ENCODE results near the gene HINFP. TPM values are rescaled to one million over a fixed set of nuclear protein-coding genes. Genes with fewer than 3 reads are reported as not detected.
A peak's percentile ranks its signal among the peaks of the same experiment; 100 is the strongest.

The HINFP gene
- total and polyA plus RNA-seq, 4 donors: 6.4 to 14.3 (median 8.3) TPM

DNA sequence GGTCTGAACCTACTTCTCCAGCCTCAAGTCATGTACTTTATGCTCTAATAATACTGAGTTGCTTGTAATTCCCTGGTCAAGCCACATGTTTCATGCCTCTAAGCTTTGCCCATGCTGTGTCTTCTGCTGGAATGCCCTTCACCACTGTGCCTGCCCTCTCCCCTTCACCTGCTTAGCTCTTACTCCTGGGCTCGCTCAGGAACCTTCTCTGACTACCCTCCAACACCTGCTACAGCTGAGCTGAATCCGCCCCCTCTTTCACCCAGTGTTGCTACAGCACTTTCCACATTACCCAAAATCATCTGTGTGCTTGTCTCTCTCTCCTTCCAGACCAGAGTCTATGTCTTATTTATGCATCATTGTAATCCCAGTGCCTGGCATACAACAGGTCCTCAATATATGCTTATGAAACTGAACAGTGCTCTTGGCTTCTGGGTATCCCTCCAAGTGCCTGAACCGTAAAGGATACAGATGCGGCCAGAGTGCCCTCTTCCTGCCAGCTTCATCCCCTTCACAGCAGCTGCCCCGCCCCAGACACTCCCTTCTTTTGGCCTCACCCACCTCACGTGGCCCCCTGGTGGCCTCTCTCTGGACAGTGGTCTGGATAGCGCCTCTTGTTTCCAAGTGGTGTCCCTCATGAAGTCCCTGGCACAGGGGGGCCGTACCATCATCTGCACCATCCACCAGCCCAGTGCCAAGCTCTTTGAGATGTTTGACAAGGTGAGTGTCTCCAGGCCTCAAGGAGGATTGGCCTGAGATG lies 34.5 kb downstream of the HINFP start:
- 44% methylated on average over 8 of the region's 8 CpGs for WGBS
- Histone ChIP-seq H3K4me1 (ENCODE audit: control insufficient read depth in 4 of 4, insufficient read depth in 4 of 4, low read length in 3 of 4) (no peaks in the 10 kb centered on the region), H3K9me3 (ENCODE audit: control insufficient read depth in 4 of 4, low read length in 3 of 4) (no peaks in the 10 kb centered on the region), H3K27me3 (ENCODE audit: control insufficient read depth in 4 of 4, insufficient read depth in 4 of 4, low read length in 3 of 4) (no peaks in the 10 kb centered on the region), H3K9ac (ENCODE audit: low read depth in 1 of 2, low read length in 2 of 2) (no peak overlapping the region), H3K4me3 (ENCODE audit: low read depth in 1 of 3, low read length in 3 of 3) (no peak overlapping the region), H3K27ac (ENCODE audit: low read depth in 1 of 2, low read length in 2 of 2) (no peak overlapping the region), H3K36me3 (ENCODE audit: control insufficient read depth in 4 of 4, insufficient read depth in 3 of 4, low read depth in 1 of 4, low read length in 3 of 4) (no peaks in the 10 kb centered on the region)
- TF ChIP-seq FOXA1 (IDR thresholded peaks at IDR 0.05) (no peak), RAD21 (IDR thresholded peaks at IDR 0.05) (peak in 1 of 2 donors; percentile 28)
- no peak for DNase-seq (ENCODE audit: low spot score)

DNA sequence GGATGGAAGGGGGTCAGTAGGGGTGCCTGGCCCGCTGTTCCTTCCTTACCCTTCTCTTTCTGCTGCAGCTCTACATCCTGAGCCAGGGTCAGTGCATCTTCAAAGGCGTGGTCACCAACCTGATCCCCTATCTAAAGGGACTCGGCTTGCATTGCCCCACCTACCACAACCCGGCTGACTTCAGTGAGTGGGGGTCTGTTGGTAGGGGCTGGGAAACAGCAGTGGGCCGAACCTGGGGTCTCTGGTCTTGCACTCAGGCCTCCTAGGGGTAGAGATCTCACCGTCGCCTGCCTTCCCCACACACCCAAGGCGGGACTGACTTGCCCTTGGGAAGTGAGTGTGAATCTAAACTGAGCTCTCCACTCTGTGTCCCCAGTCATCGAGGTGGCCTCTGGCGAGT lies 35.1 kb downstream of the HINFP start:
- no peaks in the 10 kb centered on the region for H3K27me3 ChIP-seq (ENCODE audit: control insufficient read depth in 4 of 4, insufficient read depth in 4 of 4, low read length in 3 of 4)
- H3K9ac ChIP-seq (ENCODE audit: low read depth in 1 of 2, low read length in 2 of 2): no peak overlapping the region
- no peak overlapping the region for H3K4me3 ChIP-seq (ENCODE audit: low read depth in 1 of 3, low read length in 3 of 3)
- WGBS: 82% methylated on average over 10 of the region's 10 CpGs
- no peaks in the 10 kb centered on the region for H3K4me1 ChIP-seq (ENCODE audit: control insufficient read depth in 4 of 4, insufficient read depth in 4 of 4, low read length in 3 of 4)
- H3K27ac ChIP-seq (ENCODE audit: low read depth in 1 of 2, low read length in 2 of 2): no peak overlapping the region
- DNase-seq (ENCODE audit: low spot score): no peak
- TF ChIP-seq SP1 (IDR thresholded peaks at IDR 0.05) (no peak), HNF4G (IDR thresholded peaks at IDR 0.05) (no peak), RAD21 (IDR thresholded peaks at IDR 0.05) (no peak), FOXA2 (IDR thresholded peaks at IDR 0.05) (no peak), FOXA1 (IDR thresholded peaks at IDR 0.05) (no peak), EGR1 (IDR thresholded peaks at IDR 0.05; ENCODE audit: low read depth in 2 of 2) (no peak), RXRA (IDR thresholded peaks at IDR 0.05) (no peak)
- TF ChIP-seq, protein P1, sequence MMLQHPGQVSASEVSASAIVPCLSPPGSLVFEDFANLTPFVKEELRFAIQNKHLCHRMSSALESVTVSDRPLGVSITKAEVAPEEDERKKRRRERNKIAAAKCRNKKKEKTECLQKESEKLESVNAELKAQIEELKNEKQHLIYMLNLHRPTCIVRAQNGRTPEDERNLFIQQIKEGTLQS (IDR thresholded peaks at IDR 0.05): no peak
- TF ChIP-seq, protein P2, sequence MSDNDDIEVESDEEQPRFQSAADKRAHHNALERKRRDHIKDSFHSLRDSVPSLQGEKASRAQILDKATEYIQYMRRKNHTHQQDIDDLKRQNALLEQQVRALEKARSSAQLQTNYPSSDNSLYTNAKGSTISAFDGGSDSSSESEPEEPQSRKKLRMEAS (IDR thresholded peaks at IDR 0.05): no peak
- TF ChIP-seq, protein P3, sequence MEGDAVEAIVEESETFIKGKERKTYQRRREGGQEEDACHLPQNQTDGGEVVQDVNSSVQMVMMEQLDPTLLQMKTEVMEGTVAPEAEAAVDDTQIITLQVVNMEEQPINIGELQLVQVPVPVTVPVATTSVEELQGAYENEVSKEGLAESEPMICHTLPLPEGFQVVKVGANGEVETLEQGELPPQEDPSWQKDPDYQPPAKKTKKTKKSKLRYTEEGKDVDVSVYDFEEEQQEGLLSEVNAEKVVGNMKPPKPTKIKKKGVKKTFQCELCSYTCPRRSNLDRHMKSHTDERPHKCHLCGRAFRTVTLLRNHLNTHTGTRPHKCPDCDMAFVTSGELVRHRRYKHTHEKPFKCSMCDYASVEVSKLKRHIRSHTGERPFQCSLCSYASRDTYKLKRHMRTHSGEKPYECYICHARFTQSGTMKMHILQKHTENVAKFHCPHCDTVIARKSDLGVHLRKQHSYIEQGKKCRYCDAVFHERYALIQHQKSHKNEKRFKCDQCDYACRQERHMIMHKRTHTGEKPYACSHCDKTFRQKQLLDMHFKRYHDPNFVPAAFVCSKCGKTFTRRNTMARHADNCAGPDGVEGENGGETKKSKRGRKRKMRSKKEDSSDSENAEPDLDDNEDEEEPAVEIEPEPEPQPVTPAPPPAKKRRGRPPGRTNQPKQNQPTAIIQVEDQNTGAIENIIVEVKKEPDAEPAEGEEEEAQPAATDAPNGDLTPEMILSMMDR (IDR thresholded peaks at IDR 0.05; ENCODE audit: low read depth, low read length, missing input control): no peak
- TF ChIP-seq, protein P4, sequence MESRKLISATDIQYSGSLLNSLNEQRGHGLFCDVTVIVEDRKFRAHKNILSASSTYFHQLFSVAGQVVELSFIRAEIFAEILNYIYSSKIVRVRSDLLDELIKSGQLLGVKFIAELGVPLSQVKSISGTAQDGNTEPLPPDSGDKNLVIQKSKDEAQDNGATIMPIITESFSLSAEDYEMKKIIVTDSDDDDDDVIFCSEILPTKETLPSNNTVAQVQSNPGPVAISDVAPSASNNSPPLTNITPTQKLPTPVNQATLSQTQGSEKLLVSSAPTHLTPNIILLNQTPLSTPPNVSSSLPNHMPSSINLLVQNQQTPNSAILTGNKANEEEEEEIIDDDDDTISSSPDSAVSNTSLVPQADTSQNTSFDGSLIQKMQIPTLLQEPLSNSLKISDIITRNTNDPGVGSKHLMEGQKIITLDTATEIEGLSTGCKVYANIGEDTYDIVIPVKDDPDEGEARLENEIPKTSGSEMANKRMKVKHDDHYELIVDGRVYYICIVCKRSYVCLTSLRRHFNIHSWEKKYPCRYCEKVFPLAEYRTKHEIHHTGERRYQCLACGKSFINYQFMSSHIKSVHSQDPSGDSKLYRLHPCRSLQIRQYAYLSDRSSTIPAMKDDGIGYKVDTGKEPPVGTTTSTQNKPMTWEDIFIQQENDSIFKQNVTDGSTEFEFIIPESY (IDR thresholded peaks at IDR 0.05): no peak
- no peaks in the 10 kb centered on the region for H3K36me3 ChIP-seq (ENCODE audit: control insufficient read depth in 4 of 4, insufficient read depth in 3 of 4, low read depth in 1 of 4, low read length in 3 of 4)
- no peaks in the 10 kb centered on the region for H3K9me3 ChIP-seq (ENCODE audit: control insufficient read depth in 4 of 4, low read length in 3 of 4)

DNA sequence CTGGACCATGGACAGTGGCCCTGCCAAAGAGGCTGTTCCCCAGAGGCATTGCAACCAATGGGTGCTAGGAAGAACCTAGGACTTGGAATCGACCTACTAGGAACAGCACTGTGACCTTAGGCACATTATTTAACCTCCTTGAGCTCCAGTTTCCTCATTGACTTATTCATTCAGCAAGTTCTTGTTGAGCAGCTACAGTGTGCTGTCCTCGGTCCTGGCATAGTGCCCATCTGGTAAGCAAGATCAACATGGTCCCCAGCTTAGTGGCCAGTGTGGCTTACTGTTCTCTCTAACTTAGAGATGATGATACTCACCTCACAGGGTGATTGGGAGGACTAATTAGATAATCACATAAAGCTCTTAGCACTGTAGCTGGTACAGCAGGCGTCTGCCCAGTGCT lies 35.7 kb downstream of the HINFP start:
- no peak for DNase-seq (ENCODE audit: low spot score)
- H3K4me3 ChIP-seq (ENCODE audit: low read depth in 1 of 3, low read length in 3 of 3): no peak overlapping the region
- no peak overlapping the region for H3K27ac ChIP-seq (ENCODE audit: low read depth in 1 of 2, low read length in 2 of 2)
- no peaks in the 10 kb centered on the region for H3K27me3 ChIP-seq (ENCODE audit: control insufficient read depth in 4 of 4, insufficient read depth in 4 of 4, low read length in 3 of 4)
- no peaks in the 10 kb centered on the region for H3K4me1 ChIP-seq (ENCODE audit: control insufficient read depth in 4 of 4, insufficient read depth in 4 of 4, low read length in 3 of 4)
- no peaks in the 10 kb centered on the region for H3K9me3 ChIP-seq (ENCODE audit: control insufficient read depth in 4 of 4, low read length in 3 of 4)
- no peak overlapping the region for H3K9ac ChIP-seq (ENCODE audit: low read depth in 1 of 2, low read length in 2 of 2)
- H3K36me3 ChIP-seq (ENCODE audit: control insufficient read depth in 4 of 4, insufficient read depth in 3 of 4, low read depth in 1 of 4, low read length in 3 of 4): no peaks in the 10 kb centered on the region
- 42% methylated on average over 3 of the region's 3 CpGs for WGBS
- TF ChIP-seq, protein P4 (IDR thresholded peaks at IDR 0.05): no peak
- TF ChIP-seq EGR1 (IDR thresholded peaks at IDR 0.05; ENCODE audit: low read depth in 2 of 2) (no peak), YY1 (IDR thresholded peaks at IDR 0.05) (no peak), HNF4A (conservative IDR thresholded peaks at IDR 0.05) (no peak)
- TF ChIP-seq, protein P5, sequence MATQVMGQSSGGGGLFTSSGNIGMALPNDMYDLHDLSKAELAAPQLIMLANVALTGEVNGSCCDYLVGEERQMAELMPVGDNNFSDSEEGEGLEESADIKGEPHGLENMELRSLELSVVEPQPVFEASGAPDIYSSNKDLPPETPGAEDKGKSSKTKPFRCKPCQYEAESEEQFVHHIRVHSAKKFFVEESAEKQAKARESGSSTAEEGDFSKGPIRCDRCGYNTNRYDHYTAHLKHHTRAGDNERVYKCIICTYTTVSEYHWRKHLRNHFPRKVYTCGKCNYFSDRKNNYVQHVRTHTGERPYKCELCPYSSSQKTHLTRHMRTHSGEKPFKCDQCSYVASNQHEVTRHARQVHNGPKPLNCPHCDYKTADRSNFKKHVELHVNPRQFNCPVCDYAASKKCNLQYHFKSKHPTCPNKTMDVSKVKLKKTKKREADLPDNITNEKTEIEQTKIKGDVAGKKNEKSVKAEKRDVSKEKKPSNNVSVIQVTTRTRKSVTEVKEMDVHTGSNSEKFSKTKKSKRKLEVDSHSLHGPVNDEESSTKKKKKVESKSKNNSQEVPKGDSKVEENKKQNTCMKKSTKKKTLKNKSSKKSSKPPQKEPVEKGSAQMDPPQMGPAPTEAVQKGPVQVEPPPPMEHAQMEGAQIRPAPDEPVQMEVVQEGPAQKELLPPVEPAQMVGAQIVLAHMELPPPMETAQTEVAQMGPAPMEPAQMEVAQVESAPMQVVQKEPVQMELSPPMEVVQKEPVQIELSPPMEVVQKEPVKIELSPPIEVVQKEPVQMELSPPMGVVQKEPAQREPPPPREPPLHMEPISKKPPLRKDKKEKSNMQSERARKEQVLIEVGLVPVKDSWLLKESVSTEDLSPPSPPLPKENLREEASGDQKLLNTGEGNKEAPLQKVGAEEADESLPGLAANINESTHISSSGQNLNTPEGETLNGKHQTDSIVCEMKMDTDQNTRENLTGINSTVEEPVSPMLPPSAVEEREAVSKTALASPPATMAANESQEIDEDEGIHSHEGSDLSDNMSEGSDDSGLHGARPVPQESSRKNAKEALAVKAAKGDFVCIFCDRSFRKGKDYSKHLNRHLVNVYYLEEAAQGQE (IDR thresholded peaks at IDR 0.05): no peak
- TF ChIP-seq, protein P1 (IDR thresholded peaks at IDR 0.05): no peak
